Measurements from ENCODE around the gene TMEM150B.

Gene TMEM150B

DNA sequence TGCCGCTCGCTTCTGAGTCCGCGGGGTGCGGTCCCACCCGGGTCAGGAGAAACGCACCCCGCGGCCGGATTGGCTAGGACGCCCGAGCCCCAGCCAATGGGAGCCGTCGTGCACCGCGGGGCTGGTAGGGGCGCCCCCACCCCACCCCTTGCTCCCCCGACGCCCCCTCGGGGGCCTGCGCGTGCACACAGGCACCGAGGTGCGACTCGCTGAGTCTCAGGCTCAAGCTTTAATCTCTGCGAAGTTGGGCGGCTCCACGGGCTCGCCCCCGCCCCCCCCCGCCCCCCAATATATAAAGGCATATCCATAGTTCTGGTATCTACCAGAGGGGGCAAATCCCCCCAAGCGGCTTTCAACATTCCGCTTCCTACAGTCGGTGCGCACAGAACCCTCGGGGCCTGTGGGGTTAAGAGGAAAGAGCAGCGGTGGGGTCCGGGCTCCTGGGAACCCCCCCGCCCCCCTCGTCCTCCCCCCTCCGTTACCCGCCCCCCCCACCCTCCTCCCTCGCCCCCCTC, 29.6 kb upstream of the TMEM150B start, which contains the start of gene COX6B2:
Gene COX6B2 (minus strand): TSS at position 22 of the 515 bp plus-strand sequence. CDS start 198 bp downstream, outside the sequence.
- no peak for DNase-seq

GRCh38 chr19:55353803-55354697, 28.9 kb upstream of the TMEM150B start:
- peak; percentile 62 for DNase-seq

DNA sequence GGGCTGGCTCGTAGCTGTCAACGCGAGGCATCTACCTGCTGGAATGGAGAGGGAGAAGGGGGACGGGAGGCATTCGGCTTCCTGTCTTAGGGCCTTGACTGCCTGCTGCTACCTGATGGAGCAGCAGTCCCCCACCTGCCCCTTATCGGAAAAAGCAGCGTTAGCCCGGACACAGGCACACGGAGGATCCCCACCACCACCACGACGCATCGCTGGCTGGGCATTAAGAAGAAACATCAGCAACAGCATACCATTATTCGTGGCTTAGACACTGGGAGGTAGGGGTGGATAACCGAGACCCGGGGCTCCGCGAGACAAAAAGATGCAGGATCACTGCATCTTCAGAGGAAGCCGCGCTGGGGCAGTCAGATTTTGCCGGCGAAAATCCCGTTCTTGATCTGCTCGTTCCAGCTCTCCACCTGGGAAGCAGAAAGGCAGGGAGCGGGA, 28.2 kb upstream of the TMEM150B start:
- no peak for DNase-seq

DNA sequence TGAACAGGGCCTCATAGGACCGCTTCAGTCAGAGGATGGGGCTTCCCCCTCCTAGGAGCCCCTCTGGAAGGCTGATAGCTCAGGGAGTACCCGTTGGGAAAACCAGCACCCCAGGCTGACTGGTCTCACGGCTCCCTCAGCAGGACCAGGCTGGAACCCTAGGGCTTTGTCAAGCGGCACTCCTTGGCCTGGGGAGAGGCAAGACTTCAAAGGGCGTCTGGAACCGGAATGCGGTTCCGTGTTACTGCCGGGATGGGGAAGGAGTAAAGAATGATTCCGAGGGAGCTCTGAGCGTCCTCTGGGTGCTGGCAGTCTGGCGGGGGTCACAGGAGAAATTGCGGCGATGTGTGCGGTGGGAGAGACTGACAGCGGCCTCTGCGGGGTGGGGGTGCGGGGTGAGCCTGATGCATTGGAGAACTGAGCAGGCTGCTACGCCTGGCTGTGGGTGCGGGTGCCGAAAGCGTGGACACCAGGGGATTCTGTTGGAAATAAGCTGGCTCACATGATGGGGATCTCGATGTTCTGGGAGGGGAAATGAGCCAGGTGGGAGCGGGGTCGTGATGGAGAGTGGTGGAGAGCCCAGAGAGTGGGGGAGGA, 27.5 kb upstream of the TMEM150B start:
- no peak for DNase-seq

DNA sequence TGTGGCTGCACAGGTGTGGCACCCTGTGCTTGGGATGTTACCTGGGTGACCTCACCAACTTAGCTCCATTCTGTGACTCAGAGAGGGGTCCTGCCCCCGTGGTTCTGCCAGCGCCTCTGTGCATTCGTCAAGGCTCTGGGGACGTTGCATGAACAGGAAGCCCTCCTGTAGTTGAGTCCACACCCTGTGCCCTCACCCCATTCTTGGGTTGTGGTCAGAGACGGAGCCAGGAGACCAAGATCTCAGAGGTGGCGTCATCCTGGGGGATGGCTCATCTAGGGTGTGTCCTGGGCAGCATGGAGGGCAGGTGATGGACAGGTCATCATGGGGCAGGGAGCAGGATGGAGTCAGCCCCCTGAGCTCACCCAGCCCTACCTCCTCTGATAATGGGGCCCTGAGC, 26.9 kb upstream of the TMEM150B start:
- DNase-seq, result no peak

DNA sequence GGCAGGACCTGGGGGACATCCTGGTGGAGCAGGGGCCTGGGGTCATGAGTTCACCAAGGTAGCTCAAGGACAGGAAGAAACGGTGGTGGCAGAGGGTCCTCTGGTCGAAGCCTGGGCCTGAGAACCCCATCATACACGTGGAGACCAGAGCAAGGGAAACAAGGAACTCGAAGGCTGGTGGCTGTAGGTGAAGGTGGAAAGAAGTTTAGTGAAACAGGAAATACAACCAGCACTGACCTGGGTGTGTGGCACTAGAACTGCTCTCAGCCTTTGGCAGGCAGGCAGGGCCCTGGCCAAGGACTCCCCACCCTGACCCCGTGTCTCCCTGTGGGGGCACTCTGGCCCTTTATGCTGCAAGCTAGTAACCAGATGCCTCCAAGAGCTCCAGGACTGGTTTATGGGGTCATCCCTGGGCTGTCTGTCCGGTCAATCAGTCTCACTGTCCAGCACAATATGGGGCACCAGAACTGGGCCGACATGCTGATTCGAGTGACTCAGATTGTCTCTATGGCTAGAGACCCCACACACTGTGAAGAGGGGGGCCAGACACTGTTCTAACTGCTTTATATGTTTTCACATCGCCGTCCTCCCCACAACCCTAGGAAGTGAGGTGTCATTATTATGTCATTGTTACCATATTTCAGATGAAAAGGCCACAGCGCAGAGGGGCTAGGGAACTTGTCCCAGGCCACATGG, 25.6 kb upstream of the TMEM150B start:
- DNase-seq, result no peak

DNA sequence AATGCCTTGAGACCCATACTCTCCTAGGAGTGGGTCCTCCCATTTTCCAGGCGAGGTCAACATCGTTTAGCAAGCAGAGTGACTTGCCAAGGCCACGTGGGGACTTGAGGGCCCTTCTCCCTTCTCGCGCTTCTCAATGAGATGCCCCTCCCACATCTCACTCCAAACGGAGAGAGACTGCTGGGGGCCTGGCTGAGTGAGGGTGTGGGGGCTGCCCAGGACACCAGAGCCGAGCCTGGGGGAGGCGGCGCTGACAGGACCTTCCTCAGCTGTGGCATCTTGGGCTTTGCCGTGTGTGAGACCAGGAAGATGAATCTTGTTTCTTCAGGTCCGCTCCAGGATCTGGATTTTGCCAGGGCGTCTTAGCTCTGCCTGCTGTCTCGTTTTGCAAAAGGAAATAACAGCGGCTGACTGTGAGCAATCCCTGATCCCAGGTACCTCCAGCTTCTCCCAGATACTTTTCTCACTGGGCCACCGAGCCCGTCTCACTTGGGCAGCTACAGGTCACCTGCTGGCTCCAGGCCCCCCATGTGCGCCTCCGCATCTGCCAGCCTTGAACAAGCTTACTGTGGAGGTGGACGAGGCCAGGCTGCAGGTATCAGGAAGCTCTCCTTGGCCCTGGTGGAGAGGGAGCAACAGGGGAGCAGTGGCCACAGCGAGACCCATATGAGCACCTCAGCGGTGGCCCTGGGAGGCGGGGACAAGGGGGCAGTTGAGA, 23.3 kb upstream of the TMEM150B start:
- no peak for DNase-seq

GRCh38 chr19:55347442-55348009, 22.4 kb upstream of the TMEM150B start:
- no peak for DNase-seq

GRCh38 chr19:55346725-55347441, 21.7 kb upstream of the TMEM150B start:
- DNase-seq, result no peak

DNA sequence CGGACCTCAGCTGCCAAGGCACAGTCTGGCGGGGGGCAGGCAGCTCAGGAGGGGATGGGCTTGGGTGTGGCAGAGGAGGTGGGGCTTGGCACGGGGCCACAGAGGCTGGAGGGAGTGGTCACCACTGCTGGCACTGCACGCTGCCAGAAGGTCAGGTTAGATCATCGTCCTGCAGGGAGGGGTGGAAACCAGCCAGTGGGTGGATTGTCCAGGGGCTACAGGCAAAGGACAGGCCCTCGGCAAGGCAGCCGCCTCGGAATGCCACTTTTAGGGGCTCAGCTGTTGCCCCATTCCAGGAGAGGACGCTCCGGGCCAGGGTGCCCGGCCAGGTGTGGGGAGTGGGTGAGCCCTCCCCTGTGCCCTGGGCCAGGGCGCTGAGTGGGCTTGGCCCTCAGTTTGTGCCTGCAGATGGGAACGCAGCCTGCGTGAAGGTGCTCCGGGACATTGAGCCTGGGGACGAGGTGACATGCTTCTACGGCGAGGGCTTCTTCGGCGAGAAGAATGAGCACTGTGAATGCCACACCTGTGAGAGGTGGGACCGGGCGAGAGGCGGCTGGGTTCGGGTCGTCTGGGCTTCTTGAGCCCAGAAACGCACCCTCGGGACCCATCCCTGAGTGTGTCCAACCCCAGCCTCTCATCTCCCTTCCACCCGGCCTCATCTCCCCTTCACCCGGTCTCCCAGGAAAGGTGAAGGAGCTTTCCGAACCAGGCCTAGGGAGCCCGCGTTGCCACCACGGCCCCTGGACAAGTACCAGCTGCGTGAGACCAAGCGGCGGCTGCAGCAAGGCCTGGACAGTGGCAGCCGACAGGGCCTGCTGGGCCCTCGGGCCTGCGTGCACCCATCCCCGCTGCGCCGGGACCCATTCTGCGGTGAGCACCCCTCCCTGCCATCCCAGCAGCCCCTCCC, 20.9 kb upstream of the TMEM150B start:
- no peak for DNase-seq

- DNase-seq, result no peak
Measured at GRCh38 chr19:55345101-55345817, 20.1 kb upstream of the TMEM150B start.

DNA sequence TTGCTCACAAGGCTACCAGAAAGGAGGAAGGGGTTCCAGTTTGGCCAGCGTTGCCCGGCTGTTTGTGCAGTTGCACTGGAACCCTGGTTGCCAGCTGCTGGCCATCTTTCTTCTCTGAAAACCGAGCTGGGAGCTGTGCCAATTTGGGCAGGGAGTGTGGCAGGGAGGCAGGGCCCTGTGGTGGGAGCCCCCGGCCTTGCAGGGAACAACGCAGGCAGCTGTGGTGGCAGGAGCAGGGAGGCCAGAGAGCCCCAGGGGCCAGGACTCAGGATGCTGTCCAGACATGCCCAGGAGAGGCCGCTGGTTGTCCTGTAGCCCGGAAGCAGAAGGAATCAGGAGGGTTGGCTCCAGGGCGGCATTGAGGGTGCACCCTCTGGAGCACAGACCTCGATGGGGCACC, 19.3 kb upstream of the TMEM150B start:
- no peak for DNase-seq

DNA sequence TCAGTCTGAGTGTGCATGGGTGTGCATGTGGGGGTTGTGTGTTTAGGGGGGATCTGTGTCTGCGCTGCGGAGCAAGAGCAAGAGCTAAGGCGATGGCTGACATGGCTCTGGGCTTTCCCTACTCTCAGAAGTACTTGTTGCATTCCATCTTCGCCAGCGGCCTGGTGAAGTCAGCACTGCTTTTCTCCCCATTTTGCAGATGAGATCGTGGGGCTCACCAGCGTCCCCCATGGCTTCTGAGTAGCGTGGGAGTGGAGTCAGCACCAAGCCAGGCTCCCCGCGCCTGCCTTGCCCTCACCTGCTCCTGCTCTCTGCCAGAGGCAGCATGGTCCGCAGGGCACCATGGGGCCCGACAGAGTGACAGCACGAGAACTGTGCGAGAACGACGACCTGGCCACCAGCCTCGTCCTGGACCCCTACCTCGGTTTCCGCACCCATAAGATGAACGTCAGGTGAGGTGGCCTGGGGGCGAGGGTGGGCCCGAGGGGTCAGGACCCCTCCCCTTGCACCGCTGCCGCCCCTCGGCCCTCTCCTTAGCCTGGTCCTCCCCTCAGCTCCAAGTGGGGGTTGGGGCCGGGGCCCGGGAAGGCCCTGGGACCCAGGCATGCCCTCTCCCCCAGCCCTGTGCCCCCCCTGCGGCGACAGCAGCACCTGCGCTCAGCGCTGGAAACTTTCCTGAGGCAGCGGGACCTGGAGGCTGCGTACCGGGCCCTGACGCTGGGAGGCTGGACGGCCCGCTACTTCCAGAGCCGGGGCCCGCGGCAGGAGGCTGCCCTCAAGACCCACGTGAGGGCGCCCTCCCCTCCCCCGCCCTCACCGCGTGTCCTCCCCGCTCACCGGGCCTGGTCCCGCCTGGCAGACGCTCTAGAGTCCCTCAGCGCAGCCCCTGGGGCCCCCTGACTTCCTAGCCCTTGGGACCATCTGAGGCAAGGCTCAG, 16.7 kb upstream of the TMEM150B start:
- DNase-seq, result no peak

DNA sequence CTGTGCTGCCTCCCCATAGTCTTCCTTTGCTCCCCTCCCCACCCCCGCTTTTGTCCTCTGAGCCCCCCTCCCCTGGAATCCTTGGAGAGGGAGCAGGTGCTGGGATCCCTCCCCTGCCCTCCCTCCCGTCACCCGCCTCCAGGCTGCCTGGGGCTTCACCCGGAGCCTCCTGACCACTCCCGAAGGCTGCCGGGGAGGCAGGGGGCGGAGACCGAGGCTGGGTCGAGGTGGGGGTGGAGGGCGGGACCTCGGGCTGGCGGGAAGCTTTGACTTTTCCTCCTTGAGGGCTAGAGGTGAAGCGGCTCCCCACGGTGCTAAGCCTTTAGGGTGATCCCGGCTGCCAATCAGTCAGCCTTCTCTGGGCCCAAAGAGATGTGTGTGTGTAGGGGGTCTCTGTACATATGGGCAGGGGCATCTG, 16.0 kb upstream of the TMEM150B start:
- DNase-seq, result peak; percentile 25

- no peak for DNase-seq
Measured at GRCh38 chr19:55340784-55341147, 15.6 kb upstream of the TMEM150B start.

- peak; percentile 28 for DNase-seq
Measured at GRCh38 chr19:55339889-55340783, 15.0 kb upstream of the TMEM150B start.

DNA sequence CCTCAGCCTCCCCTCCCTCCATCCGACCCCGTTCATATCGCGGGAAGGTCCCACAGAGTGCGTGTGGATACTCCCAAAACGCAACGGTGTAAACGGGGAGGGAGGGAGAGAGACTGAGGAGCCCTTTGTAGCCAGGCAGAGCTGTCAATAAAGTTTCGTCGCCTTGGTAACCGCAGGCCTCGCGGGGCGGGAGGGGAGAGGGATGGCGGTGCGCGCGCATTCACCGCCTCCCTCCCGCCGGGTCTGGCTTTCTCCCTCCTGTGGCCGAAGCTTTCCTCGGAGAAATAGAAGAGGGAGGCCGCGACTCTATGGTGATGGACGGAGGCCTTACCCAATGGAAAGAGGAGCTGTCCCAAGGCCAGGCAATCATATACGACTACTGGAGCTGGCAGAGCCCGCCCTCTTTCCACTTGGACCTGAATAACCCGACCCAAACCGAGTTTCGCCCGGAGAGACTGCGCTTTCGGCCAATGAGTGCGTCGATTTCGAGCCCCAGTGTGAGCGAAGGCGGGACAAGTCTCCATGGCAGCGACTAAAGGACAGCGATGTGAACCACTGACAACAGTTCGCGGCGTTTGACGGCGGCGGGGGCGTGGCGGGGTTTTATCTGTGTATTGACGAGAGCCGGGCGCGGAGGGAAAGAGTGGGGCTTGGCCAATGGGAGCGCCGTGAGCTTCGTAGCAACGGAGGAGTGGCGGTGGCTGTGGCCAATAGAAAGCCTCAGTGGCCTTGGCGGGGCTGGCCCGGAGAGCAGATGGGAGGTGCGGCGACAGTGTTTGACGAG, 14.2 kb upstream of the TMEM150B start, which contains the start of gene KMT5C:
Gene KMT5C (plus strand): TSS at position 772 of the 784 bp plus-strand sequence. CDS start 2,061 bp downstream, outside the sequence.
- peak; percentile 100 for DNase-seq
